GM18951 (cell line): ENCODE data around the gene HECTD2.
"Not testable (repeated sequence)": the region's sequence is repeated elsewhere in the genome, so short reads cannot be mapped to it uniquely, and the experiment has no call there.

Experiments used
- POLR2A ChIP-seq: IDR thresholded peaks from 4 replicates; pipeline ENCODE4 v1.6.1; 2011; ENCODE audit warnings: mild to moderate bottlenecking; ENCODE audit not compliant: insufficient read length, insufficient read depth; ENCODE audit errors: extremely low read depth
- in situ Hi-C: fragments of 300-500 bp; cut with MboI; formaldehyde crosslinking; loops from one replicate; pipeline ENCODE4 v1.12.0; 2022; ENCODE audit warnings: low sequenced_read_pairs, mixed read lengths, inconsistent platforms; ENCODE audit not compliant: unreplicated experiment

HECTD2 gene

GRCh38 chr10:91559169-91559568 lies 149.0 kb downstream of the HECTD2 start:
- in situ Hi-C loops, result no loop called here
- no peak for TF ChIP-seq POLR2A

DNA sequence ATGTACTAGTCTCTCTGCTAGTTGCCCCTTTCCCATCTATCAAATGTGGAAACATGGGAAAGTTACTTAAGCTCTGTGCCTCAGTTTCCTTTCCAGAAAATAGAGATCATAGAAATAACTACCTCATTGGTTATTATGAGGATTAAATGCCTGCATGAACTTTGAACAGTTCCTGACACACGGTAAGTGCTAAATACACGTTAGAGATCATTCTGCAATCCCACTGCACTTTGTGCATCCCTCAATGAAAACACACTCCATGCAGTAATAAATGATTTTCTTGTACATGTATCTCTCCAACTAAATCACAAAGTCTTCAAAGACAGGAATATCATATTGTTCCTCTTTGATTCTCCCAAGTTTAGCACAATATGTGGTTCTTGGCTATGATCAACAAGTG lies 149.6 kb downstream of the HECTD2 start:
- in situ Hi-C loops, result no loop called here
- no peak for TF ChIP-seq POLR2A

DNA sequence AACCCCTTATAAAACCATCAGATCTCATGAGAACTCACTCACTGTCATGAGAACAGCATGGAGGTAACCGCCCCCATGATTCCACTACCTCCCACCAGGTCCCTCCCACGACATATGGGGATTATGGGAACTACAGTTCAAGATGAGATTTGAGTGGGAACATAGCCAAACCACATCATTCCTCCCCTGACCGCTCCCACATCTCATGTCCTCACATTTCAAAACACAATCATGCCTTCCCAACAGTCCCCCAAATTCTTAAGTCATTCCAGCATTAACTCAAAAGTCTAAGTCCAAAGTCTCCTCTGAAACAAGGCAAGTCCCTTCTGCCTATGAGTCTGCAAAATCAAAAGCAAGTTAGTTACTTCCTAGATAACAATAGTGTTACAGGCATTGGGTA lies 150.7 kb downstream of the HECTD2 start:
- in situ Hi-C loops, result not testable (repeated sequence)

- no peak for TF ChIP-seq POLR2A
- in situ Hi-C loops, result no loop called here
Measured at GRCh38 chr10:91562839-91563581, 152.9 kb downstream of the HECTD2 start.

GRCh38 chr10:91564026-91564425 lies 153.9 kb downstream of the HECTD2 start:
- in situ Hi-C loops, result no loop called here
- TF ChIP-seq POLR2A, result no peak
